SH-SY5Y (cell line): ENCODE data around the gene NAGA.

Source experiments
- GATA2 ChIP-seq: IDR thresholded peaks from 2 replicates; pipeline ENCODE4 v1.6.1; 2011; ENCODE audit warnings: mild to moderate bottlenecking, low read depth, low read length
- GATA3 ChIP-seq: IDR thresholded peaks from 2 replicates; pipeline ENCODE4 v1.6.1; 2011; ENCODE audit warnings: low read depth, mild to moderate bottlenecking, low read length, moderate library complexity

DNA sequence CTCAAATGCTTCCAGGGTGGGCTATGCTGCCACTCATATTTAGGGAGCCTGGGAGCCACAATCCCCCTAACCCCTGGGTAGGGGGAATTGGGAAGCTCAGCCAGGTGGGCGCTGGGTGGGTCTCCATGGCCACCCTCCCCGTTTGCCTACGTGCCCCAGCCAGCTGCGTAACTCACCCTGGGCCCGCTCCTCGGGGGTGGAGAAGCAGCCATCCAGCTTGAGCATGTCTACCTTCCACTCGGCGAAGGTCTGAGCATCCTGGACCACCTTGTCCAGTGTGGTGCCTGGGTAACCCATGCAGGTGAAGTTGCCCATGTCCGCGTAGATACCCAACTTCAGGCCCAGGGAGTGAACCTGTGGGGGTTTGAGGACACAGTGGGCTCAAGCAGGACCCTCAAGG, 3.7 kb downstream of the NAGA start:
- TF ChIP-seq GATA2, result no peak
- no peak for TF ChIP-seq GATA3
